H1 (cell line): ENCODE measurements around the gene CSN1S1. TPM values are rescaled to one million over a fixed set of nuclear protein-coding genes. Genes with fewer than 3 reads are reported as not detected.

ENCODE experiments used
- CTCF ChIA-PET: fragments of 300-600 bp; sonication (Branson Sonifier 250); formaldehyde crosslinking; loops from one replicate; lab custom pipeline; 2021; ENCODE audit not compliant: partially characterized antibody; lab: Charles Lee
- POLR2A ChIA-PET: fragments of 300-600 bp; sonication (Branson Sonifier 250); formaldehyde crosslinking; loops from one replicate; lab custom pipeline; 2021; ENCODE audit warnings: inconsistent platforms; ENCODE audit not compliant: partially characterized antibody; lab: Charles Lee
- DNase-seq, 2 experiments: peaks; one replicate each; pipeline versions ENCODE4 v3.0.0 to v3.0.0-alpha.2; 2010 to 2022; ENCODE audit warnings: low spot score in 2 of 2, low read depth in 1 of 2, mixed read lengths in 1 of 2
- FAIRE-seq: peaks from 2 replicates; lab custom pipeline; 2011; peaks lifted over from hg19 to GRCh38; lab: Jason Lieb, UNC
- H2AFZ ChIP-seq: 2 replicates; pipeline ENCODE4 v1.8.1; 2012; ENCODE audit warnings: low read length, inconsistent platforms
- H2AK5ac ChIP-seq: 2 replicates; pipeline ENCODE4 v1.6.1; 2013; ENCODE audit warnings: low read depth, low read length
- H2BK120ac ChIP-seq: replicated peaks from 2 replicates; pipeline ENCODE3; 2013; ENCODE audit warnings: low read depth, low read length, inconsistent platforms
- H2BK12ac ChIP-seq: 2 replicates; pipeline ENCODE4 v1.6.1; 2013; ENCODE audit warnings: low read depth, low read length
- H2BK15ac ChIP-seq: 2 replicates; pipeline ENCODE4 v1.6.1; 2013; ENCODE audit warnings: low read length
- H2BK20ac ChIP-seq: 2 replicates; pipeline ENCODE4 v1.6.1; 2013; ENCODE audit warnings: low read length
- H2BK5ac ChIP-seq: 2 replicates; pipeline ENCODE4 v1.6.1; 2013; ENCODE audit warnings: low read depth, low read length
- H3K14ac ChIP-seq: 2 replicates; pipeline ENCODE4 v1.6.1; 2013; ENCODE audit warnings: inconsistent platforms; ENCODE audit not compliant: insufficient read length
- H3K18ac ChIP-seq: 2 replicates; pipeline ENCODE4 v1.6.1; 2013; ENCODE audit warnings: low read length; ENCODE audit errors: extremely low read depth
- H3K23ac ChIP-seq: 2 replicates; pipeline ENCODE4 v1.6.1; 2013; ENCODE audit warnings: inconsistent platforms; ENCODE audit not compliant: insufficient read length
- H3K23me2 ChIP-seq: 2 replicates; pipeline ENCODE4 v1.6.1; 2013; ENCODE audit warnings: low read depth, low read length
- H3K27ac ChIP-seq: 2 replicates; pipeline ENCODE4 v1.6.1; 2011; ENCODE audit warnings: low read depth, low read length, inconsistent platforms
- H3K27me3 ChIP-seq, 4 experiments: replicated peaks in 1 of 4; 1 replicate in 1 of 4; 2 replicates in 3 of 4; pipeline versions ENCODE4 v1.6.1 to v1.8.1; 2011 to 2013; ENCODE audit warnings: low read length in 3 of 4, mild to moderate bottlenecking in 3 of 4, inconsistent platforms in 2 of 4, mixed read lengths in 2 of 4, moderate library complexity in 1 of 4; ENCODE audit not compliant: control insufficient read depth in 3 of 4, insufficient read depth in 3 of 4; ENCODE audit errors: extremely low read depth in 1 of 4
- H3K36me3 ChIP-seq, 4 experiments: 2 replicates each; pipeline versions ENCODE4 v1.6.1 to v1.8.1; 2011 to 2013; ENCODE audit warnings: mild to moderate bottlenecking in 4 of 4, low read length in 3 of 4, moderate library complexity in 2 of 4, control low read depth in 1 of 4, inconsistent platforms in 1 of 4; ENCODE audit not compliant: insufficient read depth in 4 of 4, control insufficient read depth in 2 of 4
- H3K4ac ChIP-seq: replicated peaks from 2 replicates; pipeline ENCODE3; 2013; ENCODE audit warnings: low read length, low read depth, mixed read lengths, inconsistent platforms; ENCODE audit not compliant: insufficient read length
- H3K4me1 ChIP-seq, 4 experiments: replicated peaks in 1 of 4; 1 replicate in 1 of 4; 2 replicates in 3 of 4; pipeline versions ENCODE4 v1.6.1 to v1.8.1; 2011 to 2013; ENCODE audit warnings: low read length in 3 of 4, inconsistent platforms in 2 of 4, mixed read lengths in 1 of 4; ENCODE audit not compliant: insufficient read depth in 4 of 4, control insufficient read depth in 3 of 4
- H3K4me2 ChIP-seq, 2 experiments: 2 replicates each; pipeline versions ENCODE4 v1.6.1 to v1.8.1; 2011 to 2013; ENCODE audit warnings: low read depth in 2 of 2, low read length in 2 of 2, control low read depth in 1 of 2, inconsistent platforms in 1 of 2, mild to moderate bottlenecking in 1 of 2; ENCODE audit not compliant: insufficient read depth in 1 of 2
- H3K4me3 ChIP-seq, 4 experiments: fragments of 200-600, 300-600 bp in 1 of 4; sonication (generic), shearing (Covaris generic), sonication (Bioruptor Twin) in 1 of 4; 2 replicates each; pipeline versions ENCODE4 v1.5.1 to v1.8.1; 2011 to 2016; ENCODE audit warnings: low read length in 4 of 4, low read depth in 3 of 4, control low read depth in 2 of 4, inconsistent platforms in 2 of 4, mild to moderate bottlenecking in 2 of 4, mixed read lengths in 1 of 4, moderate library complexity in 1 of 4; ENCODE audit not compliant: insufficient read depth in 2 of 4; ENCODE audit errors: extremely low read depth in 1 of 4
- H3K56ac ChIP-seq: replicated peaks from 2 replicates; pipeline ENCODE3; 2013; ENCODE audit warnings: low read depth, mild to moderate bottlenecking, mixed read lengths, low read length, inconsistent platforms; ENCODE audit not compliant: insufficient read length
- H3K79me1 ChIP-seq: 2 replicates; pipeline ENCODE4 v1.6.1; 2013; ENCODE audit warnings: low read depth, low read length, control low read depth
- H3K79me2 ChIP-seq, 2 experiments: 2 replicates each; pipeline versions ENCODE4 v1.6.1 to v1.8.1; 2012 to 2013; ENCODE audit warnings: low read length in 2 of 2, mild to moderate bottlenecking in 2 of 2, inconsistent platforms in 1 of 2; ENCODE audit not compliant: insufficient read depth in 2 of 2, control insufficient read depth in 1 of 2
- H3K9ac ChIP-seq, 4 experiments: replicated peaks in 1 of 4; 1 replicate in 1 of 4; 2 replicates in 3 of 4; pipeline versions ENCODE4 v1.6.1 to v1.8.1; 2011 to 2013; ENCODE audit warnings: low read depth in 3 of 4, low read length in 3 of 4, control low read depth in 2 of 4, mild to moderate bottlenecking in 2 of 4, moderate library complexity in 2 of 4, inconsistent platforms in 1 of 4; ENCODE audit errors: extremely low read depth in 1 of 4
- H3K9me3 ChIP-seq, 2 experiments: 2 replicates each; pipeline versions ENCODE4 v1.6.1 to v1.8.1; 2012 to 2013; ENCODE audit warnings: mild to moderate bottlenecking in 2 of 2, moderate library complexity in 2 of 2, control low read depth in 1 of 2, inconsistent platforms in 1 of 2, low read depth in 1 of 2, low read length in 1 of 2, mixed read lengths in 1 of 2; ENCODE audit not compliant: insufficient read depth in 2 of 2
- H4K20me1 ChIP-seq, 2 experiments: replicated peaks in 1 of 2; 2 replicates each; pipeline versions ENCODE3 to v1.8.1; 2011 to 2013; ENCODE audit warnings: inconsistent platforms in 2 of 2, low read length in 2 of 2, mild to moderate bottlenecking in 1 of 2; ENCODE audit not compliant: insufficient read depth in 2 of 2, control insufficient read depth in 1 of 2
- H4K5ac ChIP-seq: 2 replicates; pipeline ENCODE4 v1.6.1; 2013; ENCODE audit warnings: low read length, low read depth, mixed read lengths, inconsistent platforms; ENCODE audit not compliant: insufficient read length
- H4K8ac ChIP-seq: 2 replicates; pipeline ENCODE4 v1.8.0; 2013; ENCODE audit warnings: mild to moderate bottlenecking, moderate library complexity, low read length, inconsistent platforms; ENCODE audit not compliant: insufficient read depth; ENCODE audit errors: extremely low read depth
- H4K91ac ChIP-seq: replicated peaks from 2 replicates; pipeline ENCODE3; 2013; ENCODE audit warnings: low read length, mixed read lengths, inconsistent platforms; ENCODE audit not compliant: insufficient read length
- MAFK ChIP-seq: IDR thresholded peaks from 2 replicates; pipeline ENCODE4 v1.6.1; 2012; ENCODE audit warnings: low read depth, mild to moderate bottlenecking, improper control_type of control experiment, low read length
- TBP ChIP-seq: IDR thresholded peaks from 2 replicates; pipeline ENCODE4 v1.6.1; 2011; ENCODE audit warnings: low read depth, low read length, improper control_type of control experiment
- WGBS, 2 experiments: shearing (Covaris generic) in 1 of 2; methylation state at CpG; one replicate each; pipeline versions ENCODE4 v1.1.6 to v1.1.7; 2013 to 2015; ENCODE audit warnings: low lambda C conversion rate in 2 of 2, mixed read lengths in 2 of 2, inconsistent platforms in 1 of 2, low coverage in 1 of 2, missing lambda C conversion rate in 1 of 2; ENCODE audit not compliant: insufficient replicate concordance in 2 of 2, insufficient coverage in 1 of 2, insufficient read length in 1 of 2; ENCODE audit errors: extremely low coverage in 1 of 2, missing lambda C conversion rate in 1 of 2; 5-methylcytosine and 5-hydroxymethylcytosine counted together
- polyA plus RNA-seq, 7 experiments: library from polyadenylated mRNA; depleted of rRNA in 3 of 7; stranded (reverse) in 5 of 7; unstranded in 2 of 7; fragments of >200 nt in 5 of 7; fragments of 200-250 nt in 2 of 7; gene quantifications; 1 replicate in 5 of 7; 2 replicates in 1 of 7; 4 replicates in 1 of 7; pipeline versions ENCODE4 v1.2.1 to v1.2.3, GENCODE V29; 2011 to 2013; ENCODE audit warnings: missing spikeins in 2 of 7, mixed read lengths in 2 of 7
- total RNA-seq: library from RNA; stranded (reverse); fragmentation: NEBNext Ultra II Directional; extraction: Animal tissue kit (Norgen Biotek cat#: 25700); gene quantifications from 2 replicates; pipeline ENCODE4 v1.2.1, GENCODE V29; 2021

CSN1S1 gene
- total and polyA plus RNA-seq, 2 of the 8 experiments (the other 6 are each of a cell fraction or from before 2014, with no cell fraction given), result not detected

- no peaks in the 10 kb centered on the region for H3K36me3 ChIP-seq
- H3K23me2 ChIP-seq, result no peaks in the 10 kb centered on the region
- POLR2A ChIA-PET, result no interaction called here
These were observed 3.3 kb downstream of the CSN1S1 start for GRCh38 chr4:69934150-69934549.

More at GRCh38 chr4:69934150-69934549, 3.3 kb downstream of the CSN1S1 start:
- no peak overlapping the region for H3K56ac ChIP-seq
- no peaks in the 10 kb centered on the region for H3K79me2 ChIP-seq
- H3K4me3 ChIP-seq, result no peak overlapping the region
- H4K20me1 ChIP-seq, result no peaks in the 10 kb centered on the region
- no peak overlapping the region for H4K91ac ChIP-seq
- CTCF ChIA-PET, result no interaction called here
- FAIRE-seq (no peak), DNase-seq (no peak)
- no peaks in the 10 kb centered on the region for H3K79me1 ChIP-seq
- no peak overlapping the region for H2BK15ac ChIP-seq
- H3K14ac ChIP-seq, result no peak overlapping the region
- no peak overlapping the region for H2BK20ac ChIP-seq
- no peak overlapping the region for H4K5ac ChIP-seq
- H3K23ac ChIP-seq, result no peak overlapping the region
- no peak overlapping the region for H2BK120ac ChIP-seq
- H3K27me3 ChIP-seq, result peaks cover 0 to 1% (median 0%) of the 10 kb centered on the region in 4 experiments; a peak in 1 of 7 replicates
- no peak overlapping the region for H2AFZ ChIP-seq
- WGBS, 2 experiments, result 94% methylated on average over 4 of the region's 4 CpGs; no CpG with 5 or more reads in 1 of the 2 experiments
- TF ChIP-seq TBP, result no peak
- TF ChIP-seq MAFK, result peak; percentile 92
- H3K4ac ChIP-seq, result no peak overlapping the region
- no peak overlapping the region for H3K27ac ChIP-seq
- H3K9ac ChIP-seq, result no peak overlapping the region
- H2BK12ac ChIP-seq, result no peak overlapping the region
- H3K9me3 ChIP-seq, result no peaks in the 10 kb centered on the region
- H3K4me2 ChIP-seq, result no peak overlapping the region
- no peak overlapping the region for H3K18ac ChIP-seq
- H2BK5ac ChIP-seq, result no peak overlapping the region
- no peak overlapping the region for H4K8ac ChIP-seq
- H2AK5ac ChIP-seq, result no peak overlapping the region
- H3K4me1 ChIP-seq, result no peaks in the 10 kb centered on the region
